Measurements from ENCODE around the gene WNK4. TPM values are rescaled to one million over a fixed set of nuclear protein-coding genes. Genes with fewer than 3 reads are reported as not detected.

Gene WNK4
- total and polyA plus RNA-seq, 9 of the 15 experiments (the other 6 are each of a cell fraction or from before 2014, with no cell fraction given): 0.32 to 25.8 (median 4.5) TPM

GRCh38 chr17:42778570-42778969 lies 1.8 kb upstream of the WNK4 start:
- CTCF ChIA-PET (ENCODE audit: low intra/inter-chr PET ratio): no interaction called here
- peak overlapping the region; percentile 85 for H3K27ac ChIP-seq (ENCODE audit: extremely low read depth, low read depth, low read length)
- FAIRE-seq (no peak), ATAC-seq (no peak), DNase-seq (ENCODE audit: extremely low read depth in 1 of 4, low spot score in 3 of 4) (peak in 1 of 4 experiments; percentile 49)
- H3K9ac ChIP-seq (ENCODE audit: insufficient read depth in 1 of 2, low read depth in 2 of 2, low read length in 2 of 2): peak overlapping the region; percentile 82 to 98; a peak in 3 of 4 replicates
- no peaks in the 10 kb centered on the region for H3K9me3 ChIP-seq (replicated peaks; ENCODE audit: control insufficient read depth, insufficient read depth, low read depth, low read length)
- no peaks in the 10 kb centered on the region for H4K20me1 ChIP-seq (replicated peaks; ENCODE audit: control insufficient read depth, insufficient read depth, low read length)
- in situ Hi-C loops (cut with MboI): no loop called here
- WGBS (ENCODE audit: insufficient coverage, low coverage, missing lambda C conversion rate): 44% methylated on average over 5 of the region's 5 CpGs
- no peak overlapping the region for H3K4me2 ChIP-seq (ENCODE audit: insufficient read depth, low read length)
- intact Hi-C loops (cut with micrococcal nuclease): no loop called here
- no TSS peak for BruUV-seq (replicated peaks)
- no peak overlapping the region for H3K4me3 ChIP-seq
- H2AFZ ChIP-seq (ENCODE audit: low read depth, low read length): no peak overlapping the region
- H3K27me3 ChIP-seq (ENCODE audit: control insufficient read depth in 2 of 2, insufficient read depth in 2 of 2, low read length in 2 of 2): no peaks in the 10 kb centered on the region
- H3K9me1 ChIP-seq (ENCODE audit: control insufficient read depth, insufficient read depth, low read length): no peaks in the 10 kb centered on the region
- peaks cover 50% of the 10 kb centered on the region for H3K79me2 ChIP-seq (ENCODE audit: control insufficient read depth, insufficient read depth, low read length)
- POLR2A ChIA-PET: interaction anchor here (0.6 to 1.5 kb wide), 5 partner anchors 8 to 350 kb away, joined by 3 to 6 read pairs (median 3); no protein-coding TSS in a partner anchor
- H3K4me1 ChIP-seq (replicated peaks in 1 of 2; ENCODE audit: control insufficient read depth in 2 of 2, insufficient read depth in 2 of 2, low read length in 2 of 2): peaks cover 61 to 68% of the 10 kb centered on the region in 2 experiments
- H3K36me3 ChIP-seq (ENCODE audit: control insufficient read depth, insufficient read depth, low read length): peaks cover 61% of the 10 kb centered on the region
- TF ChIP-seq C11orf30 (IDR thresholded peaks at IDR 0.05; ENCODE audit: low read depth) (peak; percentile 90), DPF2 (IDR thresholded peaks at IDR 0.05) (0 out of 2 replicates have a peak, but pooled peaks have one; percentile 25), ZNF316 (IDR thresholded peaks at IDR 0.05) (peak; percentile 95), ZNF592 (IDR thresholded peaks at IDR 0.05) (0 out of 2 replicates have a peak, but pooled peaks have one; percentile 14), GTF2E2 (tag; IDR thresholded peaks at IDR 0.05) (no peak), AFF1 (IDR thresholded peaks at IDR 0.05; ENCODE audit: low read depth in 1 of 2, partially characterized antibody in 2 of 2) (no peak), GTF3C2 (IDR thresholded peaks at IDR 0.05; ENCODE audit: borderline replicate concordance, extremely low read depth, insufficient read length) (no peak), E2F3 (CRISPR knock-in tag; IDR thresholded peaks at IDR 0.05) (no peak), MAFF (IDR thresholded peaks at IDR 0.05; ENCODE audit: low read length) (peak; percentile 52; the same call in 1 of the 2 replicates), MITF (IDR thresholded peaks at IDR 0.05) (no peak)

Measured in K562 (cell line).